PC-9 (cell line): ENCODE measurements around the gene TRIM36.

Experiments used
- EZH2 ChIP-seq: fragments of 200-600 bp; sonication (generic); IDR thresholded peaks from 2 replicates; pipeline ENCODE4 v1.8.0; 2017; ENCODE audit warnings: antibody characterized with exemption, low read depth
- TF ChIP-seq, protein P1 (sequence below): fragments of 200-600 bp; sonication (generic); conservative IDR thresholded peaks from 2 replicates; pipeline ENCODE4 v1.6.1; 2017; ENCODE audit warnings: mixed run types, antibody characterized with exemption, mild to moderate bottlenecking, moderate library complexity

GRCh38 chr5:115194676-115195075, 25.0 kb upstream of the TRIM36 start:
- TF ChIP-seq, protein P1, sequence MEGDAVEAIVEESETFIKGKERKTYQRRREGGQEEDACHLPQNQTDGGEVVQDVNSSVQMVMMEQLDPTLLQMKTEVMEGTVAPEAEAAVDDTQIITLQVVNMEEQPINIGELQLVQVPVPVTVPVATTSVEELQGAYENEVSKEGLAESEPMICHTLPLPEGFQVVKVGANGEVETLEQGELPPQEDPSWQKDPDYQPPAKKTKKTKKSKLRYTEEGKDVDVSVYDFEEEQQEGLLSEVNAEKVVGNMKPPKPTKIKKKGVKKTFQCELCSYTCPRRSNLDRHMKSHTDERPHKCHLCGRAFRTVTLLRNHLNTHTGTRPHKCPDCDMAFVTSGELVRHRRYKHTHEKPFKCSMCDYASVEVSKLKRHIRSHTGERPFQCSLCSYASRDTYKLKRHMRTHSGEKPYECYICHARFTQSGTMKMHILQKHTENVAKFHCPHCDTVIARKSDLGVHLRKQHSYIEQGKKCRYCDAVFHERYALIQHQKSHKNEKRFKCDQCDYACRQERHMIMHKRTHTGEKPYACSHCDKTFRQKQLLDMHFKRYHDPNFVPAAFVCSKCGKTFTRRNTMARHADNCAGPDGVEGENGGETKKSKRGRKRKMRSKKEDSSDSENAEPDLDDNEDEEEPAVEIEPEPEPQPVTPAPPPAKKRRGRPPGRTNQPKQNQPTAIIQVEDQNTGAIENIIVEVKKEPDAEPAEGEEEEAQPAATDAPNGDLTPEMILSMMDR: no peak
- no peak for TF ChIP-seq EZH2
